Calu3 (cell line): Measurements from ENCODE around the gene AGTR1. TPM values are rescaled to one million over a fixed set of nuclear protein-coding genes. Genes with fewer than 3 reads are reported as not detected.

ENCODE experiments used
- BruUV-seq: library from RNA; stranded (reverse); fragments of 400-500 nt; replicated peaks from 2 replicates; lab custom pipeline; 2021; lab: Mats Ljungman, UMichigan
- CTCF ChIA-PET: fragments of 300-600 bp; sonication (Branson Sonifier 250); formaldehyde crosslinking; loops from one replicate; lab custom pipeline; 2022; ENCODE audit warnings: antibody characterized with exemption; lab: Charles Lee
- DNase-seq: peaks from one replicate; pipeline ENCODE4 v3.0.0; 2022
- H3K27ac Mint-ChIP-seq: one replicate; pipeline ENCODE4 v1.8.0; 2022; ENCODE audit warnings: mixed read lengths; ENCODE audit not compliant: unreplicated experiment
- H3K27me3 Mint-ChIP-seq: one replicate; pipeline ENCODE4 v1.8.0; 2022; ENCODE audit warnings: mixed read lengths; ENCODE audit not compliant: unreplicated experiment
- H3K36me3 Mint-ChIP-seq: one replicate; pipeline ENCODE4 v1.8.0; 2022; ENCODE audit warnings: mild to moderate bottlenecking, moderate library complexity, mixed read lengths; ENCODE audit not compliant: insufficient read depth, unreplicated experiment
- H3K4me1 Mint-ChIP-seq: one replicate; pipeline ENCODE4 v1.8.0; 2022; ENCODE audit warnings: mild to moderate bottlenecking, low read depth, mixed read lengths; ENCODE audit not compliant: unreplicated experiment
- H3K4me3 Mint-ChIP-seq: one replicate; pipeline ENCODE4 v1.8.0; 2022; ENCODE audit warnings: mild to moderate bottlenecking, low read depth, moderate library complexity, mixed read lengths; ENCODE audit not compliant: unreplicated experiment
- H3K9me3 Mint-ChIP-seq: one replicate; pipeline ENCODE4 v1.8.0; 2022; ENCODE audit warnings: low read depth, mixed read lengths; ENCODE audit not compliant: unreplicated experiment
- CTCF ChIP-seq: fragments of 200-600 bp; IDR thresholded peaks from one replicate; pipeline ENCODE4 v1.8.0; 2022; ENCODE audit warnings: antibody characterized with exemption; ENCODE audit not compliant: unreplicated experiment
- intact Hi-C: fragments of 100-400 bp; cut with micrococcal nuclease; formaldehyde crosslinking; loops from one replicate; pipeline ENCODE4 v1.10.0; 2022; ENCODE audit not compliant: unreplicated experiment
- total RNA-seq: library from RNA; stranded (reverse); gene quantifications from 2 replicates; pipeline ENCODE4 v1.2.3, GENCODE V29; 2022

Gene AGTR1
- total RNA-seq, 1 experiment from 2014 or later: not detected

GRCh38 chr3:148728753-148729152, 31.1 kb downstream of the AGTR1 start:
- H3K27ac Mint-ChIP-seq: no peak overlapping the region
- intact Hi-C loops: loop anchor here (5.0 kb wide), 1 partner anchor 134 kb away; no protein-coding TSS in a partner anchor
- H3K4me1 Mint-ChIP-seq: peaks cover 8% of the 10 kb centered on the region
- no peaks in the 10 kb centered on the region for H3K9me3 Mint-ChIP-seq
- no peaks in the 10 kb centered on the region for H3K36me3 Mint-ChIP-seq
- DNase-seq: no peak
- BruUV-seq: no TSS peak
- TF ChIP-seq CTCF: no peak
- CTCF ChIA-PET: no interaction called here
- H3K27me3 Mint-ChIP-seq: no peaks in the 10 kb centered on the region
- no peak overlapping the region for H3K4me3 Mint-ChIP-seq

GRCh38 chr3:148729476-148730055, 31.9 kb downstream of the AGTR1 start:
- Mint-ChIP-seq H3K4me3 (no peak overlapping the region), H3K27me3 (no peaks in the 10 kb centered on the region), H3K27ac (no peak overlapping the region), H3K9me3 (no peaks in the 10 kb centered on the region), H3K4me1 (peaks cover 8% of the 10 kb centered on the region), H3K36me3 (no peaks in the 10 kb centered on the region)
- intact Hi-C loops: loop anchor here (5.0 kb wide), 1 partner anchor 133 kb away; no protein-coding TSS in a partner anchor
- TF ChIP-seq CTCF: no peak
- CTCF ChIA-PET: interaction anchor here (0.6 kb wide), 1 partner anchor 1130 kb away, joined by 3 read pairs; no protein-coding TSS in a partner anchor
- BruUV-seq: no TSS peak
- no peak for DNase-seq

DNA sequence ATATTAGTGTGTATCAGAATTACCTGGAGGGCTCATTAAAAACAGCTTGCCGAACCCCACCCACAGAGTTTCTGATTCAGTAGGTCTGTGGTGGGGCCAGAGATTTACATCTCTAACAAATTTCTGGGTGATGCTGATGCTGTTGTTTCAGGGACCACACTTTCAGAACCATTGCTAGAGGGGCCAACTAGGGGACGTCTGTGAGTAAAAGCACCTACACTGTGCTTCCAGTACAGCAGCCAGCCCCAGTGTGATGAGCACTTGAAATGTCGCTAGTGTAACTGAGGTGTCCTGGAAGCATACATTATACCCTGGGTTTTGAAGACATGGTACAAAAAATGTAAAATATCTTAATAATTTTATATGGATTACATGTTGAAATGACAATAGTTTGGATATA, 33.0 kb downstream of the AGTR1 start:
- no peaks in the 10 kb centered on the region for H3K9me3 Mint-ChIP-seq
- no peak for TF ChIP-seq CTCF
- no peak for DNase-seq
- H3K4me3 Mint-ChIP-seq: no peak overlapping the region
- intact Hi-C loops: no loop called here
- no TSS peak for BruUV-seq
- H3K27me3 Mint-ChIP-seq: no peaks in the 10 kb centered on the region
- CTCF ChIA-PET: no interaction called here
- peaks cover 8% of the 10 kb centered on the region for H3K4me1 Mint-ChIP-seq
- no peaks in the 10 kb centered on the region for H3K36me3 Mint-ChIP-seq
- no peak overlapping the region for H3K27ac Mint-ChIP-seq

GRCh38 chr3:148735597-148735996, 37.9 kb downstream of the AGTR1 start:
- Mint-ChIP-seq H3K27ac (no peak overlapping the region), H3K4me3 (no peak overlapping the region), H3K27me3 (no peaks in the 10 kb centered on the region), H3K4me1 (no peaks in the 10 kb centered on the region), H3K9me3 (no peaks in the 10 kb centered on the region), H3K36me3 (no peaks in the 10 kb centered on the region)
- intact Hi-C loops: no loop called here
- CTCF ChIA-PET: no interaction called here
- DNase-seq: no peak
- no peak for TF ChIP-seq CTCF
- no TSS peak for BruUV-seq
